ENCODE measurements around the gene ZNF140. TPM values are rescaled to one million over a fixed set of nuclear protein-coding genes. Genes with fewer than 3 reads are reported as not detected.

The ZNF140 gene
- total and polyA plus RNA-seq, 2 of the 4 experiments (the other 2 are of a cell fraction) = 8.3 to 25.8 TPM

DNA sequence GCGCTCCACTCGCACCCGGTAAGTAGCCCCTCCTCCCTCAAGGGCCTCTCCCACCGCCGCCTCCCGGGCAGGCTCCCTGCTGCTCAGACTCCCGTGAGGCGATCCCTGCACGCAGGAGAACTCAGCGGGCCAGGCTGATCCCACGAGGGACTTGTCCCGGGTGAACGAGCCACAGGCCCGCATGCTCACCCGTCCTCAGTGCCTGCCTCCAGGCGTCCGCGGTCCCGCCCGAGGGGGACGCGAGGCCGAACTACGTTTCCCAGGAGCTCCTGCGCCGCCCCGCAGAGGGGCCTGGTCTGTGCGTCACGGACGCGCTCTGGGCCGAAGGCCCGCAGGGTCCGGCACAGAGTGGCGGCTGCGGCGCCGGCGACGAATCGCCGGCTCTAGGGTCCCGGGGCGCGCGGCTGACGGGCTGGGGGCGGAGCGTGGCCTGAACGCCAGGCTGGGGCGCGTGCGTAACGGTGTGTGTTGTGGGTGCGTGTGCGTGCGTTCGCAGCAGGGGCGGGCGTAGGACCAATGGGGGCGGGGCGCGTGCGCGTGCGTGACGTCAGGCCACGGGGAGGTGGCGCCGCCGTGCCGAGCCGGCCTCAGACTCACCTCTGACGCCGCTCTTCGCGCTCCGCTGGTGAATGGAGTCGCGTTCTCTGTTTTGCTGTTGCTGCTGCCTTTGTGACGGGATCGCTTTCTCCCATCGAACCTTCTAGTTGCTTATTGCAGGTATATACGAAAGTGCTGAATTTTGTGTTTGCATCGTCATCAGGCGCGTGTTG, 49.5 kb downstream of the ZNF140 start, which contains the start of the genes ZNF10 and ZNF891:
TSS of gene ZNF10 (plus strand) at position 590 of the 770 bp plus-strand sequence. CDS start 13,866 bp downstream, outside the sequence.
TSS of gene ZNF891 (minus strand) at position 237 of the 770 bp plus-strand sequence. CDS start 8,356 bp downstream, outside the sequence.
- 0 out of 2 replicates have a peak, but pooled peaks have one; percentile 55 for TF ChIP-seq MXI1 (IDR thresholded peaks at IDR 0.05; ENCODE audit: borderline replicate concordance, low read depth, low read length)
- TF ChIP-seq, protein P1, sequence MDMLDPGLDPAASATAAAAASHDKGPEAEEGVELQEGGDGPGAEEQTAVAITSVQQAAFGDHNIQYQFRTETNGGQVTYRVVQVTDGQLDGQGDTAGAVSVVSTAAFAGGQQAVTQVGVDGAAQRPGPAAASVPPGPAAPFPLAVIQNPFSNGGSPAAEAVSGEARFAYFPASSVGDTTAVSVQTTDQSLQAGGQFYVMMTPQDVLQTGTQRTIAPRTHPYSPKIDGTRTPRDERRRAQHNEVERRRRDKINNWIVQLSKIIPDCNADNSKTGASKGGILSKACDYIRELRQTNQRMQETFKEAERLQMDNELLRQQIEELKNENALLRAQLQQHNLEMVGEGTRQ (IDR thresholded peaks at IDR 0.05; ENCODE audit: low read depth, low read length) = peak; percentile 58
- no peak; the same call in 1 of the 2 replicates for TF ChIP-seq CHD1 (IDR thresholded peaks at IDR 0.05; ENCODE audit: low read depth, low read length)
- TF ChIP-seq MAFK (IDR thresholded peaks at IDR 0.05; ENCODE audit: low read depth, low read length) = peak; percentile 9; the same call in 1 of the 2 replicates
- TF ChIP-seq BHLHE40 (IDR thresholded peaks at IDR 0.05; ENCODE audit: low read depth, low read length) = peak; percentile 91
- peak; percentile 33; the same call in 1 of the 2 replicates for TF ChIP-seq FOS (IDR thresholded peaks at IDR 0.05; ENCODE audit: low read depth, low read length)
- TF ChIP-seq, protein P2, sequence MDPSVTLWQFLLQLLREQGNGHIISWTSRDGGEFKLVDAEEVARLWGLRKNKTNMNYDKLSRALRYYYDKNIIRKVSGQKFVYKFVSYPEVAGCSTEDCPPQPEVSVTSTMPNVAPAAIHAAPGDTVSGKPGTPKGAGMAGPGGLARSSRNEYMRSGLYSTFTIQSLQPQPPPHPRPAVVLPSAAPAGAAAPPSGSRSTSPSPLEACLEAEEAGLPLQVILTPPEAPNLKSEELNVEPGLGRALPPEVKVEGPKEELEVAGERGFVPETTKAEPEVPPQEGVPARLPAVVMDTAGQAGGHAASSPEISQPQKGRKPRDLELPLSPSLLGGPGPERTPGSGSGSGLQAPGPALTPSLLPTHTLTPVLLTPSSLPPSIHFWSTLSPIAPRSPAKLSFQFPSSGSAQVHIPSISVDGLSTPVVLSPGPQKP (IDR thresholded peaks at IDR 0.05; ENCODE audit: borderline replicate concordance, low read depth, low read length) = no peak
- TF ChIP-seq MAZ (IDR thresholded peaks at IDR 0.05; ENCODE audit: borderline replicate concordance, low read depth, low read length) = peak; percentile 84
- peak; percentile 1; the same call in 1 of the 2 replicates for TF ChIP-seq RAD21 (IDR thresholded peaks at IDR 0.05; ENCODE audit: low read length)
- TF ChIP-seq POLR2A (IDR thresholded peaks at IDR 0.05; ENCODE audit: low read depth, low read length) = peak; percentile 96
- no peak for TF ChIP-seq SMC3 (IDR thresholded peaks at IDR 0.05; ENCODE audit: low read depth, low read length)
- TF ChIP-seq, protein P3, sequence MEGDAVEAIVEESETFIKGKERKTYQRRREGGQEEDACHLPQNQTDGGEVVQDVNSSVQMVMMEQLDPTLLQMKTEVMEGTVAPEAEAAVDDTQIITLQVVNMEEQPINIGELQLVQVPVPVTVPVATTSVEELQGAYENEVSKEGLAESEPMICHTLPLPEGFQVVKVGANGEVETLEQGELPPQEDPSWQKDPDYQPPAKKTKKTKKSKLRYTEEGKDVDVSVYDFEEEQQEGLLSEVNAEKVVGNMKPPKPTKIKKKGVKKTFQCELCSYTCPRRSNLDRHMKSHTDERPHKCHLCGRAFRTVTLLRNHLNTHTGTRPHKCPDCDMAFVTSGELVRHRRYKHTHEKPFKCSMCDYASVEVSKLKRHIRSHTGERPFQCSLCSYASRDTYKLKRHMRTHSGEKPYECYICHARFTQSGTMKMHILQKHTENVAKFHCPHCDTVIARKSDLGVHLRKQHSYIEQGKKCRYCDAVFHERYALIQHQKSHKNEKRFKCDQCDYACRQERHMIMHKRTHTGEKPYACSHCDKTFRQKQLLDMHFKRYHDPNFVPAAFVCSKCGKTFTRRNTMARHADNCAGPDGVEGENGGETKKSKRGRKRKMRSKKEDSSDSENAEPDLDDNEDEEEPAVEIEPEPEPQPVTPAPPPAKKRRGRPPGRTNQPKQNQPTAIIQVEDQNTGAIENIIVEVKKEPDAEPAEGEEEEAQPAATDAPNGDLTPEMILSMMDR (conservative IDR thresholded peaks at IDR 0.05; ENCODE audit: low read depth, low read length) = no peak
- TF ChIP-seq NFE2L2 (IDR thresholded peaks at IDR 0.05; ENCODE audit: low read depth, low read length) = no peak

More for the DNA sequence above, 49.5 kb downstream of the ZNF140 start, which contains the start of the genes ZNF10 and ZNF891:
- ChIA-PET POLR2A (ENCODE audit: unreplicated experiment) (interaction anchor here (0.7 kb wide), 1 partner anchor 50 kb away, joined by 3 read pairs; no protein-coding TSS in a partner anchor), CTCF (no interaction called here)
- Histone ChIP-seq H3K23ac (ENCODE audit: low read depth, low read length) (peak within 1 kb of the TSS; percentile 71), H4K5ac (ENCODE audit: low read depth, low read length) (peak within 1 kb of the TSS; percentile 92), H2BK20ac (ENCODE audit: low read depth, low read length) (no peak within 1 kb of the TSS), H2AK5ac (ENCODE audit: low read depth, low read length) (no peak within 1 kb of the TSS), H3K79me1 (ENCODE audit: low read depth in 1 of 2, low read length in 2 of 2) (peaks cover 7 to 11% of the 10 kb centered on the region in 2 experiments; a peak in 2 of 4 replicates), H2AFZ (replicated peaks; ENCODE audit: low read length, poor library complexity) (peak within 1 kb of the TSS; percentile 98), H3K56ac (ENCODE audit: extremely low read depth, insufficient read depth, low read length) (peak within 1 kb of the TSS; percentile 59; the same call in 1 of the 2 replicates), H4K8ac (ENCODE audit: low read depth in 2 of 2, low read length in 2 of 2) (peak within 1 kb of the TSS; percentile 71 to 82), H3K4me3 (ENCODE audit: insufficient read depth, low read depth, low read length) (peak within 1 kb of the TSS; percentile 98), H3K36me3 (ENCODE audit: control insufficient read depth, insufficient read depth, low read length) (peaks cover 13% of the 10 kb centered on the region), H3K9ac (ENCODE audit: low read depth, low read length) (peak within 1 kb of the TSS; percentile 98), H2BK5ac (ENCODE audit: low read depth, low read length, poor library complexity, severe bottlenecking) (peak within 1 kb of the TSS; percentile 73), H3K9me1 (ENCODE audit: insufficient read depth, low read length) (no peaks in the 10 kb centered on the region), H2AK9ac (replicated peaks; ENCODE audit: low read depth, low read length, poor library complexity) (peak within 1 kb of the TSS; percentile 58), H3K14ac (replicated peaks; ENCODE audit: low read depth, low read length) (peak within 1 kb of the TSS; percentile 89), H2BK120ac (ENCODE audit: low read depth, low read length) (peak within 1 kb of the TSS; percentile 34; the same call in 1 of the 2 replicates), H4K91ac (ENCODE audit: insufficient read depth, low read depth, low read length) (peak within 1 kb of the TSS; percentile 83), H3K4me1 (ENCODE audit: control insufficient read depth, insufficient read depth, low read length) (no peaks in the 10 kb centered on the region), H3K27ac (ENCODE audit: insufficient read depth, low read length) (peak within 1 kb of the TSS; percentile 93), H4K20me1 (ENCODE audit: insufficient read depth, low read length) (no peaks in the 10 kb centered on the region), H3K4ac (ENCODE audit: low read depth, low read length) (peak within 1 kb of the TSS; percentile 83; the same call in 1 of the 2 replicates), H3K9me3 (ENCODE audit: control insufficient read depth, insufficient read depth, low read length) (peaks cover 39% of the 10 kb centered on the region), H2BK15ac (ENCODE audit: low read depth, low read length) (no peak within 1 kb of the TSS), H3K4me2 (ENCODE audit: low read depth, low read length) (peak within 1 kb of the TSS; percentile 95), H3K18ac (ENCODE audit: low read depth, low read length) (peak within 1 kb of the TSS; percentile 91), H3K27me3 (ENCODE audit: control insufficient read depth, insufficient read depth, low read length) (no peaks in the 10 kb centered on the region)
- BruUV-seq (replicated peaks) = no TSS peak
- 1% methylated on average over 27 of the region's 87 CpGs; no CpG with 5 or more reads in 1 of the 2 experiments for WGBS, 2 experiments (ENCODE audit: extremely low coverage in 2 of 2, insufficient read length in 1 of 2)
- dilution Hi-C loops (cut with HindIII; ENCODE audit: low sequenced_read_pairs, unreplicated experiment) (no loop called here), intact Hi-C loops (cut with micrococcal nuclease) (loop anchor here (2.0 kb wide), 1 partner anchor 49 kb away; the partner anchor contains the start of gene ZNF140), in situ Hi-C loops (cut with MboI; ENCODE audit: low sequenced_read_pairs) (no loop called here)
- DNase-seq (peak; percentile 96), ATAC-seq (ENCODE audit: low read depth) (peak; percentile 96)
